Keratinocyte (primary cell): ENCODE data around the gene HMGB3. TPM values are rescaled to one million over a fixed set of nuclear protein-coding genes. Genes with fewer than 3 reads are reported as not detected.

ENCODE experiments used
- DNase-seq: peaks from one replicate; pipeline ENCODE4 v3.0.0-alpha.2; 2011; ENCODE audit warnings: low read depth, missing footprints, low spot score
- FAIRE-seq: peaks from 2 replicates; lab custom pipeline; 2011; peaks lifted over from hg19 to GRCh38; lab: Jason Lieb, UNC
- H2AFZ ChIP-seq: 2 replicates; pipeline ENCODE4 v1.6.0; 2012; ENCODE audit warnings: low read length, control low read depth, inconsistent platforms; ENCODE audit not compliant: control insufficient read depth
- H3K27ac ChIP-seq: 2 replicates; pipeline ENCODE4 v1.5.1; 2011; ENCODE audit warnings: low read length; ENCODE audit not compliant: control insufficient read depth, insufficient read depth
- H3K27me3 ChIP-seq: 3 replicates; pipeline ENCODE4 v1.6.0; 2011; ENCODE audit warnings: low read length; ENCODE audit not compliant: control insufficient read depth, insufficient read depth; ENCODE audit errors: extremely low read depth
- H3K36me3 ChIP-seq, 2 experiments: 2 replicates in 1 of 2; 3 replicates in 1 of 2; pipeline ENCODE4 v1.5.1; 2011; ENCODE audit warnings: low read length in 2 of 2, mild to moderate bottlenecking in 1 of 2; ENCODE audit not compliant: control insufficient read depth in 2 of 2, insufficient read depth in 2 of 2; ENCODE audit errors: extremely low read depth in 1 of 2
- H3K4me1 ChIP-seq: 3 replicates; pipeline ENCODE4 v1.5.1; 2011; ENCODE audit warnings: low read length; ENCODE audit not compliant: control insufficient read depth, insufficient read depth; ENCODE audit errors: extremely low read depth
- H3K4me2 ChIP-seq: 3 replicates; pipeline ENCODE4 v1.6.0; 2011; ENCODE audit warnings: low read depth, low read length; ENCODE audit not compliant: control insufficient read depth, insufficient read depth; ENCODE audit errors: extremely low read depth
- H3K4me3 ChIP-seq, 3 experiments: fragments of 200-600 bp in 1 of 3; sonication (generic) in 1 of 3; 2 replicates in 2 of 3; 3 replicates in 1 of 3; pipeline ENCODE4 v1.5.1; 2011 to 2016; ENCODE audit warnings: low read length in 3 of 3, mild to moderate bottlenecking in 3 of 3, control low read depth in 2 of 3, inconsistent platforms in 1 of 3, low read depth in 1 of 3, mixed read lengths in 1 of 3, mixed run types in 1 of 3, moderate library complexity in 1 of 3; ENCODE audit not compliant: control insufficient read depth in 2 of 3, insufficient read depth in 2 of 3; ENCODE audit errors: extremely low read depth in 1 of 3
- H3K79me2 ChIP-seq: 2 replicates; pipeline ENCODE4 v1.6.0; 2012; ENCODE audit warnings: low read length; ENCODE audit not compliant: control insufficient read depth, insufficient read depth
- H3K9ac ChIP-seq: 3 replicates; pipeline ENCODE4 v1.6.0; 2011; ENCODE audit warnings: low read length; ENCODE audit not compliant: control insufficient read depth, insufficient read depth; ENCODE audit errors: extremely low read depth
- H3K9me1 ChIP-seq: 3 replicates; pipeline ENCODE4 v1.6.0; 2011; ENCODE audit warnings: low read length; ENCODE audit not compliant: control insufficient read depth, insufficient read depth; ENCODE audit errors: extremely low read depth
- H3K9me3 ChIP-seq: 2 replicates; pipeline ENCODE4 v1.5.1; 2012; ENCODE audit warnings: low read depth, low read length; ENCODE audit not compliant: control insufficient read depth
- H4K20me1 ChIP-seq: 3 replicates; pipeline ENCODE4 v1.6.0; 2011; ENCODE audit warnings: low read length; ENCODE audit not compliant: control insufficient read depth, insufficient read depth; ENCODE audit errors: extremely low read depth
- CTCF ChIP-seq, 3 experiments: IDR thresholded peaks in 1 of 3; conservative IDR thresholded peaks in 1 of 3; optimal IDR thresholded peaks in 1 of 3; 2 replicates in 2 of 3; 3 replicates in 1 of 3; pipeline versions ENCODE3 to v1.5.1; 2011; ENCODE audit warnings: low read length in 3 of 3, mild to moderate bottlenecking in 3 of 3, moderate library complexity in 2 of 3, control low read depth in 1 of 3, inconsistent platforms in 1 of 3; ENCODE audit not compliant: insufficient read depth in 2 of 3; ENCODE audit errors: extremely low read depth in 1 of 3
- EZH2 ChIP-seq: IDR thresholded peaks from one replicate; pipeline ENCODE4 v1.6.1; 2012; ENCODE audit warnings: inconsistent platforms, mild to moderate bottlenecking, low read length, moderate library complexity
- dilution Hi-C: fragments of 300-500 bp; cut with MboI; formaldehyde crosslinking; loops from one replicate; pipeline ENCODE4 v1.7.0; 2020; ENCODE audit warnings: low sequenced_read_pairs; ENCODE audit not compliant: extremely low pct_ligation_motif_present
- polyA plus RNA-seq, 5 experiments: library from polyadenylated mRNA; depleted of rRNA in 3 of 5; stranded (reverse) in 3 of 5; stranded (forward) in 1 of 5; unstranded in 1 of 5; fragments of >200 nt; gene quantifications; 1 replicate in 1 of 5; 2 replicates in 3 of 5; 3 replicates in 1 of 5; pipeline versions ENCODE4 v1.2.1 to v1.2.3, GENCODE V29; 2011 to 2012; ENCODE audit warnings: missing spikeins in 2 of 5, low read depth in 1 of 5, low replicate concordance in 1 of 5

The HMGB3 gene
- polyA plus RNA-seq, 1 donor (not counting 4 experiments of a cell fraction or from before 2014, with no cell fraction given), result 72.4 TPM

DNA sequence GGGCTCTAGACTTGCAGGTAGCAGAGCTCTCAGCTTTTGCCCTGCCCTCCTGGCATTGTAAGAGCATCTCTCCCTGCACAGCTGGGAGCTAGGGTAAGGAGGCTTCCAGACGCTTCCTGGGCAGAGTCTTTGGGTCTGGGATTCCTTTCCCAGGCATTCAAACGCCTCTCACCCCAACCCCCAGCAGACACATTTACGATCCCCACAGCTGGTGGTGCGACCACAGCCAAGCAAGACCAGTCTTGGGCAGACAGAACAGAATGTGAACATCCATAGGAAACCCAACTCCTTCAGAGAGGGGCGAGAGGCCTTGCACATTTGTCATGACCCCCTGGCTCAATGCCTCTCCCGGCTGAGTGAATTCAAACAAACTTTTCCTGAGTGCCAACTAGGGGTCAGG is 46.6 kb upstream of the HMGB3 start:
- Histone ChIP-seq H3K79me2 (no peaks in the 10 kb centered on the region), H3K27ac (no peak overlapping the region), H3K4me1 (no peaks in the 10 kb centered on the region), H3K9me3 (no peaks in the 10 kb centered on the region), H2AFZ (no peak overlapping the region), H3K4me2 (no peak overlapping the region), H3K27me3 (no peaks in the 10 kb centered on the region), H3K9me1 (no peaks in the 10 kb centered on the region), H4K20me1 (no peaks in the 10 kb centered on the region), H3K36me3 (no peaks in the 10 kb centered on the region), H3K4me3 (no peak overlapping the region), H3K9ac (no peak overlapping the region)
- TF ChIP-seq EZH2 (no peak), CTCF (optimal IDR thresholded peaks at IDR 0.05 in 1 of 3, IDR thresholded peaks at IDR 0.05 in 1 of 3, conservative IDR thresholded peaks at IDR 0.05 in 1 of 3; ENCODE audit: extremely low read depth in 1 of 3, insufficient read depth in 2 of 3, low read length in 3 of 3) (no peak)
- FAIRE-seq (no peak), DNase-seq (no peak)
- dilution Hi-C loops, result no loop called here

- TF ChIP-seq EZH2, result no peak
- no peak for TF ChIP-seq CTCF (optimal IDR thresholded peaks at IDR 0.05 in 1 of 3, IDR thresholded peaks at IDR 0.05 in 1 of 3, conservative IDR thresholded peaks at IDR 0.05 in 1 of 3; ENCODE audit: extremely low read depth in 1 of 3, insufficient read depth in 2 of 3, low read length in 3 of 3)
- Histone ChIP-seq H4K20me1 (no peaks in the 10 kb centered on the region), H3K36me3 (no peaks in the 10 kb centered on the region), H3K9me3 (no peaks in the 10 kb centered on the region), H3K4me1 (no peaks in the 10 kb centered on the region), H3K4me2 (no peak overlapping the region), H3K9ac (no peak overlapping the region), H3K4me3 (no peak overlapping the region), H2AFZ (no peak overlapping the region), H3K27me3 (no peaks in the 10 kb centered on the region), H3K9me1 (no peaks in the 10 kb centered on the region), H3K27ac (no peak overlapping the region), H3K79me2 (no peaks in the 10 kb centered on the region)
- dilution Hi-C loops, result no loop called here
- FAIRE-seq (no peak), DNase-seq (no peak)
Observed at GRCh38 chrX:150940844-150941495, 42.2 kb upstream of the HMGB3 start.
